ENCODE results near the gene TPCN1. TPM values are rescaled to one million over a fixed set of nuclear protein-coding genes. Genes with fewer than 3 reads are reported as not detected.

Gene TPCN1
- total and polyA plus RNA-seq, 10 donors: 15.5 to 90.1 (median 46.7) TPM

DNA sequence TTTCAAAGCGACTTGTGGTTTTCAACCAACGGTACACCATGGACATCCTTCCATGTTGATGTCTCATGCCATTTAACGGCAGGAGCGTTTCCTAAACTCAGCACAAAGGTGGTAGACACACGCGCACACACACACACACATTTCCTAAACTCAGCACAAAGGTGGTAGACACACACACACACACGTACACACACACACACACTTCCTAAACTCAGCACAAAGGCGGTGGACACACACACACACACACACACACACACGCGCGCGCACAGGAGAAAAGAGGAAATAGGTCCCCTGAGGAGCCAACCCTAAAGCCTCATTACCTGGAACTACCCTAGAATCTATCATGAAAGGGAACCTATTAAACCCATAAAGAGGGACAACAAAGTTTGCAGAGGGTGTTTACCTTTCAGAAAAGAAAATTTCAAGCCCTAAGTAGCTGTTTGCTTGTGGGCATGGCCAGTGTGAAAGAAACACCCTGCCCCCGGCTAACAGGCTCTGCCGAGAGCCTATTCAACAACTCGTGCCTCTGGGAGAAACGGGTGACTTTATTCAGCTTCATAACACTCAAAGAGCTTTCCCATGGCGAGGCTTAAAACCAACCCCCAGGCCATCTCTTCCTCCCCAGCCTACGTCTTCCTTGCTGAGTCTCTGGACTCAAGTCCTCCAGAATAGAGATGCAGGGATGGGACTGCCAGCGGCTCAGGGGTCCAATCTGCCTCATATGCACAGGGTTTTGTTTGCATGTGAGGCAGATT is 81.8 kb downstream of the TPCN1 start:
- intact Hi-C loops (cut with DNase I; ENCODE audit: low total_unique reads): no loop called here
- TF ChIP-seq POLR2AphosphoS5 (IDR thresholded peaks at IDR 0.05) (no peak), POLR2A (IDR thresholded peaks at IDR 0.05) (no peak)
- TF ChIP-seq, protein P1, sequence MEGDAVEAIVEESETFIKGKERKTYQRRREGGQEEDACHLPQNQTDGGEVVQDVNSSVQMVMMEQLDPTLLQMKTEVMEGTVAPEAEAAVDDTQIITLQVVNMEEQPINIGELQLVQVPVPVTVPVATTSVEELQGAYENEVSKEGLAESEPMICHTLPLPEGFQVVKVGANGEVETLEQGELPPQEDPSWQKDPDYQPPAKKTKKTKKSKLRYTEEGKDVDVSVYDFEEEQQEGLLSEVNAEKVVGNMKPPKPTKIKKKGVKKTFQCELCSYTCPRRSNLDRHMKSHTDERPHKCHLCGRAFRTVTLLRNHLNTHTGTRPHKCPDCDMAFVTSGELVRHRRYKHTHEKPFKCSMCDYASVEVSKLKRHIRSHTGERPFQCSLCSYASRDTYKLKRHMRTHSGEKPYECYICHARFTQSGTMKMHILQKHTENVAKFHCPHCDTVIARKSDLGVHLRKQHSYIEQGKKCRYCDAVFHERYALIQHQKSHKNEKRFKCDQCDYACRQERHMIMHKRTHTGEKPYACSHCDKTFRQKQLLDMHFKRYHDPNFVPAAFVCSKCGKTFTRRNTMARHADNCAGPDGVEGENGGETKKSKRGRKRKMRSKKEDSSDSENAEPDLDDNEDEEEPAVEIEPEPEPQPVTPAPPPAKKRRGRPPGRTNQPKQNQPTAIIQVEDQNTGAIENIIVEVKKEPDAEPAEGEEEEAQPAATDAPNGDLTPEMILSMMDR (IDR thresholded peaks at IDR 0.05 in 8 of 11, conservative IDR thresholded peaks at IDR 0.05 in 3 of 11): no peak
- Histone ChIP-seq H3K27me3 (replicated peaks in 1 of 7) (no peaks in the 10 kb centered on the region), H3K36me3 (peaks cover 4 to 100% (median 70%) of the 10 kb centered on the region in 6 donors), H3K27ac (peak overlapping the region in 2 of 8 donors; percentile 13 to 18), H3K4me1 (peaks cover 8 to 37% (median 14%) of the 10 kb centered on the region in 6 donors), H3K4me3 (no peak overlapping the region), H3K9me3 (no peaks in the 10 kb centered on the region)
- no peak for DNase-seq
- WGBS, 5 donors: 34 to 63% (median 45%) methylated on average over 19 of the region's 19 CpGs

DNA sequence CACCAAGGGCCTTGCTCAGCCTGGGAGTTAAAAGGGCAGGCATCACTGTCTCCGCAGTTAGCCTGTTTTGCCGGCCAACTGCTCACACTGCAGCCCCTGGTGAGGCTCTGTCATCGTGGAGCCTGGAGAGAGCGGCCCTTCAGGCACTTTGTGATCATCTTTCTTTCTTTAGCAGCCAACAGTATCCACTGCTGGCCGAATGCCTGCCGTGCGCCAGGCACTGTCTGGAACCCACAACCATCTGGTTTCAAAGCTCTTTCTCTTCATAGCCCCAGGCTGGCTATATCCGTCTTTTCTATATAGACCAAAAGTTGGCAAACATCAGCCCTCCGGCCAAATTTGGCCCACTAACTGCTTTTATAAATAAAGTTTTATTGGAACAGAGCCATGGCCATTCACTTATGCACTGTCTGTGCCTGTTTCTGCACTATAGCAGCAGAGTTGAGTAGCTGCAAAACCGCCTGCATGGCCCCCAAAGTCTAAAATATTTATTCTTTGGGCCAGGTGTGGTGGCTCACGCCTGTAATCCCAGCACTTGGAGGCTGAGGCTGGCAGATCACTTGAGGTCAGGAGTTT is 84.1 kb downstream of the TPCN1 start:
- no peak for TF ChIP-seq POLR2AphosphoS5 (IDR thresholded peaks at IDR 0.05)
- TF ChIP-seq POLR2A (IDR thresholded peaks at IDR 0.05): no peak
- TF ChIP-seq, protein P1 (IDR thresholded peaks at IDR 0.05 in 8 of 11, conservative IDR thresholded peaks at IDR 0.05 in 3 of 11): no peak
- intact Hi-C loops (cut with DNase I; ENCODE audit: low total_unique reads): no loop called here
- Histone ChIP-seq H3K4me3 (no peak overlapping the region), H3K27me3 (replicated peaks in 1 of 7) (no peaks in the 10 kb centered on the region), H3K36me3 (peaks cover 4 to 100% (median 82%) of the 10 kb centered on the region in 6 donors), H3K4me1 (peaks cover 0 to 14% (median 0%) of the 10 kb centered on the region in 6 donors), H3K9me3 (no peaks in the 10 kb centered on the region), H3K27ac (no peak overlapping the region)
- 94 to 98% (median 96%) methylated on average over 8 to 11 of the region's 11 CpGs for WGBS, 5 donors
- no peak for DNase-seq

DNA sequence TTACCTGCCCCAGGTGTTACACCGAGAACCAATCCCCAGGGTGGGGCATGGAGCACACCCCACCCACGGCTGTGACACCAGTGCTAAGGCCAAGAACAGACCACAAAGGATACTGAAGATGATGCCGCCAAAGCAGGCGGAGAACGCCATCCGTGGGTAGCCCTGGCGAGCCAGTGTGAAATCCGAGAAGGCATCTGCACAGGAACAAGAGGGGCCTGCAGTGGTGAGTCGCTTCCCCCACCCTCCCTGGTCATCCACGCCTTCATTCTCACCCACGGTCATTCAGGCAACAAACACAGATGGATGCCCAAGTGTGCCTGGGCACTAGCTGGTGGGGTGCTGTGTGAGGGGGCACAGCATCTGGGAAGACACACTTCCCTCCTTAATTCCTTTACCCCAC is 85.1 kb downstream of the TPCN1 start:
- Histone ChIP-seq H3K9me3 (no peaks in the 10 kb centered on the region), H3K4me3 (no peak overlapping the region), H3K27me3 (replicated peaks in 1 of 7) (no peaks in the 10 kb centered on the region), H3K36me3 (peaks cover 4 to 100% (median 88%) of the 10 kb centered on the region in 6 donors), H3K27ac (no peak overlapping the region), H3K4me1 (peaks cover 0 to 14% (median 0%) of the 10 kb centered on the region in 6 donors)
- intact Hi-C loops (cut with DNase I; ENCODE audit: low total_unique reads): no loop called here
- TF ChIP-seq POLR2AphosphoS5 (IDR thresholded peaks at IDR 0.05): no peak
- TF ChIP-seq, protein P1 (IDR thresholded peaks at IDR 0.05 in 8 of 11, conservative IDR thresholded peaks at IDR 0.05 in 3 of 11): no peak
- no peak for TF ChIP-seq POLR2A (IDR thresholded peaks at IDR 0.05)
- WGBS, 5 donors: 83 to 94% (median 92%) methylated on average over 11 of the region's 11 CpGs
- no peak for DNase-seq

DNA sequence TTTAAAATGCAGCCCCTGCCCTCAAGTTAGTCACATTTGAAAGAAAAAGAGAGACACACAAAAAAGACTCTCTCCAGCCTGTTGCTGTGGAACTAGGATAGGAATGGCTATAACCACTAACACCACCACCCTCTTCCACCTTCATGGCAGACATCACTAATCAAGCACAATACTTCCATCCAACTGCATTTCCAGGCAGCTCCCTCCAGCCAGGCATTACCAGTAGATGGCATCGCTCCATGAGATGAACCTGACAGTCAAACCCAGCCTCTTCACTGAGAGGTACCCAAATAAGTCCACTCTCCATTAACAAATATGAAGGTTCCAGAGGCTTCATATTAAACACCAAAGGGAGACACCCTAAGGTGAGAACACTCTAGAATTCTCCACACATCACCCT is 89.2 kb downstream of the TPCN1 start:
- Histone ChIP-seq H3K36me3 (peaks cover 0 to 100% (median 98%) of the 10 kb centered on the region in 6 donors), H3K9me3 (no peaks in the 10 kb centered on the region), H3K4me3 (no peak overlapping the region), H3K27ac (no peak overlapping the region), H3K4me1 (no peaks in the 10 kb centered on the region), H3K27me3 (replicated peaks in 1 of 7) (no peaks in the 10 kb centered on the region)
- DNase-seq: no peak
- intact Hi-C loops (cut with DNase I; ENCODE audit: low total_unique reads): no loop called here
- WGBS, 5 donors: 93 to 100% (median 98%) methylated on average over 1 of the region's 1 CpG
- no peak for TF ChIP-seq POLR2A (IDR thresholded peaks at IDR 0.05)
- TF ChIP-seq POLR2AphosphoS5 (IDR thresholded peaks at IDR 0.05): no peak
- TF ChIP-seq, protein P1 (IDR thresholded peaks at IDR 0.05 in 8 of 11, conservative IDR thresholded peaks at IDR 0.05 in 3 of 11): no peak

All from spleen (tissue), 11 donors.